Measurements from ENCODE around the gene EXPH5.
"Not testable (repeated sequence)": the region's sequence is repeated elsewhere in the genome, so short reads cannot be mapped to it uniquely, and the experiment has no call there.

The EXPH5 gene, protein sequence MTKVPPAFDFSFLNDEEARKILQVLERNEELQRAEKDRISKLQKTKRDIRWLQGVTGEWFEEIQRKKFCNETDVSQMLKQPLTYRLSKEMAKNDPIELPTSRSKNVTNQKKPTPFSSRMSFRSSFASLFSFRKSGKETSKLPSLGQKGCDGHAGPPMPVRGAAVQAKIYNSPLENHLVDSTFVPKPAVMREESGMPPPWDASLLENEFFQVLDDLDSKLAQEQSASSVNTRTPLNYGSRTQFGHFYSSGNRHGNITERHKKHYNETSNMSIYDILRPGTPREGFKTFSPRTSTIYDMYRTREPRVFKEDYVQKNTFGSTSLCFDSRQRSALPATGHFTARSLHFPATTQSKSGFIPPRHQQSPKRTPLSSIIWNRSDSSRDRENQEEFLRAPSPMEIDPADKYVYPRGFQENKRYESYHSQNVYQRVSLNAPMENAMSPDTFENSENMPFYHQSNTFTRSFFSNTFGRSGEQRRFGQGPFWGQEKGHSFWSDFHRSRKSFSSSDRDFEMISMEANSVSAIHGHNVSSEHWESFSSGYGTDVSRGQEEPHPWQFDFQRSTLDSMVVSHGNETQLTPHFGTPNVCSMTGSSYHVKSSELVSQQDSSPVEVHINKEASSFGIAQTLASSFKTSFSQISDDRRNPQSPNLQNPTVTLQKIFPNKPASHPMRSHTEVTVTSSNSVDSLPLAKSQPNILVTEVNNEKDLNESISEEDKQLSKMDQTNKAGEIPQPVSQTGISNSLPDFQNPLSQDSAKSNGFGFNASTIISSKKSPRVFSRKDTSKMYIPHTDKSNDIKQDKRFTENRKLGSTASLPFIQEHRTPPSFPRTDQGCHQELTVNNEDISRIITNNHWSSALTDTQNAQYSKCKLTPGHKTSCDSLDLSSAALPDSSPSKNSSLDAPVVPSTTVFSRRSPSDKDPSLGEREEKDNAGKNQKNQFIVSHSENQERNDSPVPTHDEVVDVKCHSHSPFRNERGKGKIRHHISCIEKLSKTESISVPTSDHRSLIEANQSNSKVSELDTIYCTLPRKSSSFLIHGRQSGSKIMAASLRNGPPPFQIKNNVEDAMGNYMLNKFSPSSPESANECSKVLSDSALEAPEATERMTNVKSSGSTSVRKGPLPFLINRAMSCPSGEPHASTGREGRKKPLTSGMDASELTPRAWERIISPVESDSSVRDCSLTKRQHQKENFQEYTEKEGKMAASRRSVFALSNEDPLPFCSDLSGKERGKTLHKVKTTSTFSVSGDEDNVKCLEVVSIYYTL (N-terminal part only)

DNA sequence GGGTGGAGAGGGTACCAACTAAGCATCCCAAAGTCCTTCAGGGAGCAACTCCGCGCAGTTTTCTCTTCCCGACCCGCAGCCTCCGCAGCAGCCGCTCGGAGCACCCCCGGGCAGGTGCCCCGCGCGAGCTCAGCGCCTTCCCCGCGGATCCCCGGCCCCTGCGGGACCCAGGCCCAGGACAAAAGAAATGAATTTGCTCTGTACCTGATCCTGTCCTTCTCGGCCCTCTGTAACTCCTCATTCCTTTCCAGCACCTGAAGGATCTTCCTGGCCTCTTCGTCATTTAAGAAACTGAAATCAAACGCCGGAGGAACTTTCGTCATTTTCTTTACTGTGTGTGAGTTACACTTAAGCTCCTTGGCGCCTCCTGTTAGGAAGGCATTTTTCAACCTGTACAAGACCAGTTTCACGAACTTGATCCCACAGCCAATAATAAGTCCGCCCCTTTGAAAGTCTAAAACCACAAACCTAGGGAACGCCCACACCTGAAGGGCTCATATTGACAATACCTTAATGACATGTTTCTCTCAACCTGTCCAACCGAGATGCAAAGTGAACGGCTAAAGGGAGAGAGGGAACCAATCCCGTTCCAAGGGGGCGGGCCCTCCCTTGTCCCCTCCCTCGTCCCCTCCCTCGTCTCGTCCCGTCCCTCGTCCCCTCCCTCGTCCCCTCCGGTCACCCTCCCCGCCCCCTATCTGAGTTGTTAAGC lies at the start of gene EXPH5:
Gene EXPH5 (minus strand): TSS at position 555 of the 709 bp plus-strand sequence. CDS start 232 bp downstream, at position 323.
- no peaks in the 10 kb centered on the region for H3K36me3 Mint-ChIP-seq
- peak within 1 kb of the TSS; percentile 88 for H3K27ac Mint-ChIP-seq
- H3K4me1 Mint-ChIP-seq = peaks cover 18% of the 10 kb centered on the region
- peak within 1 kb of the TSS; percentile 99 for H3K4me3 Mint-ChIP-seq
- no peaks in the 10 kb centered on the region for H3K9me3 Mint-ChIP-seq
- H3K27me3 Mint-ChIP-seq = peaks cover 52% of the 10 kb centered on the region
- peak; percentile 93 for ATAC-seq

DNA sequence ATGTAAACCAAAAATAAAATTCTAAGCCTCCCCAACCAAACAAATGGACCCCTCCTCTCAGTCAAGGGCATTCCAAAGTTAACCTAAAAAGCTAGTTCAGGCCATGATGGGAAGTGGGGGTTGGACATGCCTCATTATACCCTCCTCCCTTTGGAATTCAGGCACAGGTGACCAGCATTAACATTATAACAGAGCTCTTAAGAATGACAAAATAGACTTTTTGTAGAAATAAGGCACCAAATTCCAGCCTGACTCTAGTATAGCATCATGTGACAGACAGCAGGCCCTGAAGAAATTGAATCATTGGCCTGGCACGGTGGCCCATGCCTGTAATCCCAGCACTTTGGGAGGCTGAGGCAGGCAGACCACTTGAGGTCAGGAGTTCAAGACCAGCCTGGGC lies 48.2 kb upstream of the EXPH5 start:
- H3K4me1 Mint-ChIP-seq, H3K36me3 Mint-ChIP-seq, H3K4me3 Mint-ChIP-seq, H3K9me3 Mint-ChIP-seq, H3K27ac Mint-ChIP-seq, ATAC-seq: not testable (repeated sequence)
- H3K27me3 Mint-ChIP-seq = peaks cover 27% of the 10 kb centered on the region

DNA sequence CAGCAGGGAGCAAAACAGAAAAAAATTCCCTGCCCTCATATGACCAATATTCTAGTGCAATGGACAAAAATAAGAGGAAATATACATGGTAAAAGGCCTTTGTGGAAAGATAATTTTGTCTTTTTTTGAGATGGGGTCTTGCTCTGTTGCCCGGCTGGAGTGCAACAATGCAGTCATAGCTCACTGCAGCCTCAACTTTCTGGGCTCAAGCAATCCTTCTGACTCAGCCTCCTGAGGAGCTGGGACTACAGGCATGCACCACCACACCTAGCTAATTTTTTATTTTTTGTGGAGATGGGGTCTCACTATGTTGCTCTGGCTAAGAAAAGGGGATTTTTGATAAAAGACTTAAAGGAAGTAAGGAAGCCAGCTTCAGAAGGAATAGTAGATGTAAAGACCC lies 45.6 kb upstream of the EXPH5 start:
- H3K27ac Mint-ChIP-seq = no peak overlapping the region
- H3K36me3 Mint-ChIP-seq = no peaks in the 10 kb centered on the region
- ATAC-seq = no peak
- H3K4me1 Mint-ChIP-seq = no peaks in the 10 kb centered on the region
- H3K4me3 Mint-ChIP-seq = no peak overlapping the region
- peaks cover 36% of the 10 kb centered on the region for H3K27me3 Mint-ChIP-seq
- no peaks in the 10 kb centered on the region for H3K9me3 Mint-ChIP-seq

DNA sequence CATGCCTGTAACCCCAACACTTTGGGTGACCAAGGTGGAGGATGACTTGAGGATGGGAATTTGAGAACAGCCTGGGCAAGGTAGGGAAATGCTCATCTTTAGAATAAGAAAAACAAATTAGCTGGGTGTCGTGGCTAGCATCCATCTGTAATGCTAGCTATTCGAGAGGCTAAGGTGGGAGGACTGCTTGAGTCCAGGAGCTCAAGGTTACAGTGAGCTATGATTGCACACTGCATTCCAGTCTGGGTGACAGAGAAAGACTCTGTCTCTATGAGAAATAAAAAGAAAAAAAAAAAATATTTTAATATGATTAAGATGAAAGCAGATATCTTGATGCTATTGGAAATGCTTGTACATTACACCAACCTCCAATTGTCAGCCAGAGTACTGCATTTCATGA lies 42.7 kb upstream of the EXPH5 start:
- Mint-ChIP-seq H3K4me3 (no peak overlapping the region), H3K9me3 (no peaks in the 10 kb centered on the region), H3K4me1 (no peaks in the 10 kb centered on the region), H3K27me3 (peaks cover 35% of the 10 kb centered on the region), H3K36me3 (no peaks in the 10 kb centered on the region), H3K27ac (no peak overlapping the region)
- no peak for ATAC-seq

DNA sequence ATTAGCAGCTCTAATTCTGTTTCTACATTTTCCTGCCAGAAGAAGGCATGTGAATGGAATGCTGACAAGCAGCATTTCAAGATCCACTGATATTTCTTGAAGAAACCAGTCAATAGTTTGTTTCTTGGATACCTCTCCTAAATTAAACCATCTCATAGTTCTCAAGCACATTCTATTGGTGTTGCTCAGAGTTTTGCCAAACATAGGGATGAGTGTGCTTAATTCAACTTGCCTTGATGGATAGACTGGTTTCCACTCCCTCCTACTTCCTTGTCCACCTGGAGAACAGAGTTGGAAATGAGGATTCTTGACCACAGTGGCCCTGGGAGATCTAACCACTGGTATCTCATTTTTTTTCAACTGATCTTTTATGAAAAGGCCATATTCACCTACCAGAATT lies 41.5 kb upstream of the EXPH5 start:
- Mint-ChIP-seq H3K27ac (no peak overlapping the region), H3K4me3 (no peak overlapping the region), H3K27me3 (peaks cover 30% of the 10 kb centered on the region), H3K4me1 (no peaks in the 10 kb centered on the region), H3K9me3 (no peaks in the 10 kb centered on the region), H3K36me3 (no peaks in the 10 kb centered on the region)
- ATAC-seq = no peak

DNA sequence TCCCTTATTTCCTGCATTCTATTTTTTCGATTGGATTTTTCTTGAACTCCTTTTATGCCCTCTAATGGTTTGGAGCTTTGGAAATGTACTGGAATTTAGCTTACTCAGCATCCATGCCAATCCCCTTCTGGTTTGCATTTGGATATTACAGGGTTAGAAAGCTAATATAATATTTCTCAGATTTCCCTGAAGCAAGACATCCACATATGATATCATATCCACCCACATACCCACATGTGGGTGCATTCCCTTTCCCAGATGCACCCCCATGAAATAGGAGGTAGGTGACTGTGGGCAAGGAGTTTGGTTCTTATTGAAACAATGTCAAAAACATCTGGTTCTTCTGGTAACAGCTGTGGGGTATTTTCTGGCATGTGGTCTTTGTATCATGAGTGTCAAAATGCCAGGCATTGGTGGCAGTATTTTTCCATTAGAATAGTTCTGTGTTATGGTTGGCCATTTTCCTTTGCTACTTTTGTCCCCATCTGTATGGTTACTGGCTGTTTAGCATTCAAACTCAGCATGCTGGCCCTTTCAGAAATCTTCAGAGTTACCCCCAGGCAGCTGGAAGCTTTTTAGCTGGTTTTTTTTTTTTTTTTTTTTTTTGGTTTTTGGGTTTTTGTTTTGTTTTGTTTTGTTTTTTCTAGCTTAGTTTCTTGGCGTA lies 38.6 kb upstream of the EXPH5 start:
- no peak for ATAC-seq
- Mint-ChIP-seq H3K36me3 (no peaks in the 10 kb centered on the region), H3K27ac (no peak overlapping the region), H3K27me3 (peaks cover 23% of the 10 kb centered on the region), H3K4me1 (no peaks in the 10 kb centered on the region), H3K4me3 (no peak overlapping the region), H3K9me3 (peaks cover 6% of the 10 kb centered on the region)

DNA sequence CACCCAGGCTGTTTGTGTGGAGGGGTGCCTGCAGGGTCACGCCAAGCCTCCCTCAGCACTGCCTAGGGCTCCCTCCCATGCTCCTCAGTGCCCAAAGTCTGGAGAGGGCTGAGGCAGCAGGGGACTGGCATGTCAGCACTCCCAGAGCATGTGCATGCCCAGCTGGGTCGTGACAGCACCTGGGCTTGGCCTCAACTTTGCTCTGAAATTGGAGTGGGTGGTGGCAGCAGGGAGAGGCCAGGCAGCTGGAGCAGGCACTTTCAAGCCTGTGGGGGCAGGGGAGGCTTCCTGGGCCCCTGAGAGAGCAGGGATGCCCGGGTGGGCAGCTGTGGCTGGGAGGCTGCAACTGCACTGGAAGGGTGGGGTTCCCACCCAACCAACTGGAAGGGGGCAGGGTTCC lies 35.7 kb upstream of the EXPH5 start:
- H3K27ac Mint-ChIP-seq = no peak overlapping the region
- peaks cover 6% of the 10 kb centered on the region for H3K9me3 Mint-ChIP-seq
- H3K4me3 Mint-ChIP-seq = no peak overlapping the region
- no peaks in the 10 kb centered on the region for H3K4me1 Mint-ChIP-seq
- no peaks in the 10 kb centered on the region for H3K36me3 Mint-ChIP-seq
- peaks cover 28% of the 10 kb centered on the region for H3K27me3 Mint-ChIP-seq
- ATAC-seq = no peak

DNA sequence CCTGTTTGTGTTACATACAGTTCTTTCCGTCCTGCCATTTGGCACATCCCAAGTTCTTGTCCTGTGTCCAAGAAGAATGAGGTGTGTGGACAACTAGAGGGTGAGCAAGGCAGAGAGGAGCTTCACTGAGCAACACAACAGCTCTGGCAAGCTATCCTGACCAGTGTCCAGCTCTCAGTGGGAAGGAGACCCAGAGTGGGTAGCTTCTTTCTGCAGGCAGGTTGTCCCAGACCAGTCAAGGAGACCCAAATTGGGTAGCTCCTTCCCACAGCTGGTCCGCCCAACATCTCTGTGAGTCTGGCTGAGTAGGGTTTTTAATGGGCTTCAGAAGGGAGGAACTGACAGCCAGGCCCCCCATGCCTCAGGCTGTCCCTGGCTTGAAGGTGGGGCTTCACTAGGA lies 35.2 kb upstream of the EXPH5 start:
- ATAC-seq = no peak
- Mint-ChIP-seq H3K27ac (no peak overlapping the region), H3K27me3 (peaks cover 26% of the 10 kb centered on the region), H3K36me3 (no peaks in the 10 kb centered on the region), H3K4me1 (no peaks in the 10 kb centered on the region), H3K9me3 (peaks cover 6% of the 10 kb centered on the region), H3K4me3 (no peak overlapping the region)

DNA sequence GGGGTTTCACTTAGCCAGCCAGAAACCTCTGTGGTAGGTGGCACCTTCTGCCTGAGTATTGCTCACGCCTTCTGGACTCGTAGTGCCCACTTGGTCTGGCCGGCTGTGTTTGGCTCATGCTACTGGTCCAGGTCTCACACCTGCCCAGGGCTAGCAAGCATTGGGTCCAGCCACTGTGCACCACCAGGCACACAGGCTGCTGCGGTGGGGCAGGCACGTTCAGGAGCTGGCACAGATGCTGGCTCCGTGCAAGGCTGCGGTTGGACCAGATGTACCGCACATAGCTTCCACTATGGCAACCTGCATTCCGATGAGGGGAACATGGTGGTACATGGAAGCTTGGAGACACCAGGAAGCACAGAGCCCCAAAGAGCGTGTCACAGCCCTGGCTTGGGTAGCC lies 34.8 kb upstream of the EXPH5 start:
- peaks cover 6% of the 10 kb centered on the region for H3K9me3 Mint-ChIP-seq
- peaks cover 26% of the 10 kb centered on the region for H3K27me3 Mint-ChIP-seq
- H3K36me3 Mint-ChIP-seq = no peaks in the 10 kb centered on the region
- H3K27ac Mint-ChIP-seq = no peak overlapping the region
- H3K4me1 Mint-ChIP-seq = no peaks in the 10 kb centered on the region
- H3K4me3 Mint-ChIP-seq = no peak overlapping the region
- no peak for ATAC-seq

DNA sequence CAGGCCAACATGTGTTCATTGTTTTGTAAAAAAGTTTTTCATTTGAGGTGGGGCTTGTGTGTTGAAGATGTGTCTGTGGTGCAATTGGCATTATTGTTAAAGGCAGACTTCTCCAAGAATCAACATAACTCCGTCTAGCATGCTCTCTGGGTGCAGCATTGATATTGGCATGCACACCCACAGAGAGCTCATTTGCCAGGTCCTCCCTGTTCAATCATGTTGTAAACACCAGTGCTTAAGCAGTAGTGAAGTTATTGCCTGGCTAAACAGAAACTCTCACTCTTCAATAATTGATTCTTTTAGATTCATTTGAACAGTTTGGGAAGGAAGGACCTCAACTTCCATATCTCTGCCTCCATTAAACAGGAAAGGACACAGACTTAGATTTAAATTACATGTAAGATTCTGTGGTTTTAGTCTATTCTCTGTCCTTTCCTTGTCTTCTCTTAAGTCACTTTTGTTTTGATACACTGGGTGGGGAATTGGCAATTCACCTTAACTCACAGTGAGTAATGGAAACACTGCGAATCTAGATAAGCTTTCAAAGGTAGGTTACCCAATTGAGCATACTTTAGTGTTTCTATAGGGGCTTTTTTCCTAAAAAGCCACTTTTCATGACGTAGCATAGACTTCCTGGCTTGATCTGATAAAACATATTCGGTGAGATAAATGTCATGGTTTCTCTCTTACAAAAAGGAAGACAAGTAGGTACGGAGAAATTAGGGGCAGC lies 30.8 kb upstream of the EXPH5 start:
- ATAC-seq = no peak
- Mint-ChIP-seq H3K9me3 (peaks cover 6% of the 10 kb centered on the region), H3K4me1 (no peaks in the 10 kb centered on the region), H3K36me3 (no peaks in the 10 kb centered on the region), H3K27ac (no peak overlapping the region), H3K27me3 (peaks cover 47% of the 10 kb centered on the region), H3K4me3 (no peak overlapping the region)

DNA sequence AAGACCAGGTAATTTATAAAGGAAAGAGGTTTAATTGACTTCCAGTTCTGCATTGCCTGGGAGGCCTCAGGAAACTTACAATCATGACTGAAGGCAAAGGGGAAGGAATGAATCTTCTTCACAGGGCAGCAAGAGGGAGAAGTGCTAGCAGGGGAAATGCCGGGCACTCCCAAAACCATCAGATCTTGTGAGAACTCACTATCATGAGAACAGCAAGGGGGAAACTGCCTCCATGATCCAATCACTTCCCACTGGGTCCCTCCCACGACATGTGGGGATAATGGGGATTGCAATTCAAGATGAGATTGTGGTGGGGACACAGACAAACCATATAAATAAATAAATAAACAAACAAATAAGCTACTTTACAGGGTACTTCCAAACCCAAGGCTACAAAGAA lies 28.8 kb upstream of the EXPH5 start:
- Mint-ChIP-seq H3K9me3 (peaks cover under 1% of the 10 kb centered on the region), H3K27ac (no peak overlapping the region), H3K4me3 (no peak overlapping the region), H3K36me3 (no peaks in the 10 kb centered on the region), H3K4me1 (no peaks in the 10 kb centered on the region), H3K27me3 (peaks cover 51% of the 10 kb centered on the region)
- ATAC-seq = no peak

DNA sequence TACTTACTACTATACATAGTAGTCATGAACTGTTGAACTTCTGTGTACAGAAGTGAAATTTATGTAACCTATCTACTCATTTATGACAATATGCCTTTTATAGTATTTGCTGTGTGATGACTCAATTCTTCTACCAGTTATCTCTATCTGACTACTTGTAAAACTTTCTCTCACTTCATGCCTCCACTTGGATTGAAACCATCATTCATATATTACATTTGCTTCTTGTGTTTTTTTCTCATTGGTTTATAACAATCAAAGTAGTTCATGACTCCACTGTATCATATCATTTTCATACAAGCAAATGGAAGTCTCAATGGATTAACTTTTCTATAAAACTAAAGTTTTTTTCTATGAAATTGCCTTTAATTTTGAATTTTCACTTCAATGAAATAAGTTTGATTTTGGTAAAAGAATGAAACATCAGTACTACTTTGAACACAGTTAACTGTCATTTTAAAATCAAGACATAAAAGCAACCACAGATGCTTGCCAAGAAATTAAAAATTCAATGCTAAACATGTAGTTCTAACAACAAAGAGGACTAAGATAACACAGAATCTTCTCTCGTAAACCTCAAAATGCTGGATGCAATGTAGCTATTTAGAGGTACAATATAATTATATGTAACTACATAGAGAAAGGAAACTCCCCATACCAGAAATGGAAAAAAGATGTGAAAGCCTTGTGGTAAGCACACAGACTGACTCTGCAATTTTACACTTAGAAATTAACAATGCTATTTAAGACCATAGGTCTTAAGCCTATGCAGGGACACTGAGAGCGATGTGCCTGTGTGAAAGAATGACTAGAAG lies 27.6 kb upstream of the EXPH5 start:
- Mint-ChIP-seq H3K36me3 (no peaks in the 10 kb centered on the region), H3K4me3 (no peak overlapping the region), H3K9me3 (no peaks in the 10 kb centered on the region), H3K27ac (no peak overlapping the region), H3K4me1 (no peaks in the 10 kb centered on the region), H3K27me3 (peaks cover 55% of the 10 kb centered on the region)
- peak; percentile 58 for ATAC-seq

DNA sequence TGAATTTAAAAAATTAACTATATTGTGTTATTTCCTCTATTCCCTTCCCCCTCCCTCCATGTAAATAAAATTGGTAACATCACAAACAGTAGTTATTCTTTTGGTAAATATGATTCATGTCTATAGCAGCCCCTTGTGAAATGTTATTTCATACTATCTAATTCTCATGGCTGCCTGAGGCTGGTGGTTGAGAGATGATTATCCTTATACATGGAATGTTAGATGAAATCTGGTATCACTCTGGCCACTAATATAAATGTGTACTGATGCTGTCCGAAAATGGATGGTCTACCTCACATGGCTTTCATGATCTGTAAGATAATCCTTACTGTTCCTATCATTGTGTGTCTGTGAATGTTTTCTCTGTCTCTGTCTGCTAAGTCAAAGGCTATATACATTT lies 25.0 kb upstream of the EXPH5 start:
- Mint-ChIP-seq H3K27me3 (peaks cover 54% of the 10 kb centered on the region), H3K4me1 (no peaks in the 10 kb centered on the region), H3K36me3 (no peaks in the 10 kb centered on the region), H3K27ac (no peak overlapping the region), H3K4me3 (no peak overlapping the region), H3K9me3 (no peaks in the 10 kb centered on the region)
- no peak for ATAC-seq
